PC-9 (cell line): ENCODE measurements around the gene RNF166.

ENCODE experiments used
- EZH2 ChIP-seq: fragments of 200-600 bp; sonication (generic); IDR thresholded peaks from 2 replicates; pipeline ENCODE4 v1.8.0; 2017; ENCODE audit warnings: antibody characterized with exemption, low read depth
- TF ChIP-seq, protein P1 (sequence below): fragments of 200-600 bp; sonication (generic); conservative IDR thresholded peaks from 2 replicates; pipeline ENCODE4 v1.6.1; 2017; ENCODE audit warnings: mixed run types, antibody characterized with exemption, mild to moderate bottlenecking, moderate library complexity

DNA sequence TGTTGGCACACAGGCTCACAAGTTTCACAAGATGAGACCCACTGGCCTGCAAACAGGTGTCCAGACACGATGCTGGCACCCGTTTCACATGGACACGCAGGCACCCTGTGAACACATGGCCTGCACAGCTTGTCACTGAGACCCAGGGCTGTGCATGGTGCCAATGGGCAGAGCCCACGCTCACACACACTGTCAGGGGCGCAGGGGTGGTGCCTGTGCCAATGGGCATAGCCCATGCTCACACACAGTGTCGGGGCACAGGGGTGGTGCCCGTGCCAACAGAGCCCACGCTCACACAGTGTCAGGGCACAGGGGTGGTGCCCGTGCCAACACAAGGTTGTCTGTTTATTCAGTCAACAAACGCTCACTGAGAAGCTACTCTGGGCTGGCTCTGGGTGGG lies 29.4 kb upstream of the RNF166 start:
- TF ChIP-seq, protein P1, sequence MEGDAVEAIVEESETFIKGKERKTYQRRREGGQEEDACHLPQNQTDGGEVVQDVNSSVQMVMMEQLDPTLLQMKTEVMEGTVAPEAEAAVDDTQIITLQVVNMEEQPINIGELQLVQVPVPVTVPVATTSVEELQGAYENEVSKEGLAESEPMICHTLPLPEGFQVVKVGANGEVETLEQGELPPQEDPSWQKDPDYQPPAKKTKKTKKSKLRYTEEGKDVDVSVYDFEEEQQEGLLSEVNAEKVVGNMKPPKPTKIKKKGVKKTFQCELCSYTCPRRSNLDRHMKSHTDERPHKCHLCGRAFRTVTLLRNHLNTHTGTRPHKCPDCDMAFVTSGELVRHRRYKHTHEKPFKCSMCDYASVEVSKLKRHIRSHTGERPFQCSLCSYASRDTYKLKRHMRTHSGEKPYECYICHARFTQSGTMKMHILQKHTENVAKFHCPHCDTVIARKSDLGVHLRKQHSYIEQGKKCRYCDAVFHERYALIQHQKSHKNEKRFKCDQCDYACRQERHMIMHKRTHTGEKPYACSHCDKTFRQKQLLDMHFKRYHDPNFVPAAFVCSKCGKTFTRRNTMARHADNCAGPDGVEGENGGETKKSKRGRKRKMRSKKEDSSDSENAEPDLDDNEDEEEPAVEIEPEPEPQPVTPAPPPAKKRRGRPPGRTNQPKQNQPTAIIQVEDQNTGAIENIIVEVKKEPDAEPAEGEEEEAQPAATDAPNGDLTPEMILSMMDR: no peak
- no peak for TF ChIP-seq EZH2
